Fibroblast of upper back skin (primary cell): ENCODE results near the gene DGKZ.
"Not testable (repeated sequence)": the region's sequence is repeated elsewhere in the genome, so short reads cannot be mapped to it uniquely, and the experiment has no call there.

Experiments
- DNase-seq: peaks from one replicate; pipeline ENCODE4 v3.0.0-alpha.2; 2013

DGKZ gene

GRCh38 chr11:46346886-46347636 is at the start of gene DGKZ:
TSS of gene DGKZ (plus strand) at chr11:46347463. CDS start at chr11:46347660, 197 bp downstream.
- peak; percentile 77 for DNase-seq

DNA sequence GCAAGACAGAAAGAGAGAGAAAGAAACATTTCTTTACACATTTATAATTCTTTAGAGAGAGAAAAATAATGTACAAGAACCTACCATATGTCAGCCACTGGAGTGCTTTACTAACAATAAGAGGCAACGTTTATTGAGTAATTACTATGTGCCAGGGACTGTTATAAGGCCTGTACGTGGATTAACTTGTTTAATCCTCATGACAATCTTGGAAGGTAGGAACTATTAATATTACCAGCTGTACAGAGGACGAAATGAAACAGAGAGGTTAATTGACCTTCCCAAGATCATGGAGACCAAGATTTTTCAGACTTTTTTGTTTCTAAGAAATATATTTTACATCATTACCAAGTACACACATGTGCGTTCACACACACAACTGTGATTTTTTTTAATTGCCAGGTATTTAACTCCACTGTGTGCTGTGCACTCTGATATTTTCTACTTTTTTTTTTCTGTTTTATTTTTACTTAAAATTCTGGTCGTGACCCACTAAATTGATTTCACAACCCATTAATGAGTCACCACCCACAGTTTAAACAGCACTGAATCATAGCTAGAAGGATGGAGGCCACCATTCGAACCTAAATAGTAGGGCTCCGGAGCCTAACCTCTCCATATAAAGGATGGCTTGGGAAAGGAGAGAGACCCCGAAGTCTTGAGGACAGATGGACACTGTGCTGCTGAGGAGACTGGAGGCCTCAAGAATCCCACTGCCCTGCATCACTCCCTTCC is 48.4 kb upstream of the DGKZ start:
- peak; percentile 82 for DNase-seq

- no peak for DNase-seq
Observed at GRCh38 chr11:46299451-46299961, 47.8 kb upstream of the DGKZ start.

DNA sequence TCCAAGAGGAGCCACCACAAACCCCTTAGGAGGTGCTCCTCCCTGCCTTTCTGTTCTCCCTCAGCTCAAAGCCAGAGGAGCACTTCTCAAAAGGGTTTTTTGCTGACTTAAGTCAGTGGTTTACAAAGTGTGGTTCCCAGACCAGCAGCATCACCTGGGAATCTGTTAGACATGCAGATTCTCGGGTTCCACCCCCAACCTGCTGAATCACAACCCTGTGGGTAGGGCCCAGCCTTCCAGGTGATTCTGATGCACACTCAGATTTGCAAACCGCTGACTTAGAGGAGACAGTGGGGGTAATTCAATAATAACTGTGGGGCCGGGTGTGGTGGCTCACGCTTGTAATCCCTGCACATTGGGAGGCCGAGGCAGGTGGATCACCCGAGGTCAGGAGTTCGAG is 47.0 kb upstream of the DGKZ start:
- no peak for DNase-seq

- no peak for DNase-seq
Observed at GRCh38 chr11:46302866-46303265, 44.4 kb upstream of the DGKZ start.

DNA sequence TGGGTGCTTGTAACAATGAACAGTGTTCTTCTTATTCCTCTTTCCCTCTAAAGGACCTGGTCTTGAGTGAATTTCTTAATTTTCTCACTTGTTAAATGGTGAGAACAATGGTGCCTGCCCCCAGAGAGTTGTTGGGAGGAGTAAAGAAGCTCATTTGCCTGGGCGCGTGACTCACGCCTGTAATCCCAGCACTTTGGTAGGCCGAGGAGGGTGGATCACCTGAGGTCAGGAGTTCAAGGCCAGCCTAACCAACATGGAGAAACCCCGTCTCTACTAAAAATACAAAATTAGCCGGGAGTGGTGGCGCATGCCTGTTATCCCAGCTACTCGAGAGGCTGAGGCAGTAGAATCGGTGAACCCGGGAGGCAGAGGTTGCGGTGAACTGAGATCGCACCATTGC is 43.2 kb upstream of the DGKZ start:
- DNase-seq = not testable (repeated sequence)

DNA sequence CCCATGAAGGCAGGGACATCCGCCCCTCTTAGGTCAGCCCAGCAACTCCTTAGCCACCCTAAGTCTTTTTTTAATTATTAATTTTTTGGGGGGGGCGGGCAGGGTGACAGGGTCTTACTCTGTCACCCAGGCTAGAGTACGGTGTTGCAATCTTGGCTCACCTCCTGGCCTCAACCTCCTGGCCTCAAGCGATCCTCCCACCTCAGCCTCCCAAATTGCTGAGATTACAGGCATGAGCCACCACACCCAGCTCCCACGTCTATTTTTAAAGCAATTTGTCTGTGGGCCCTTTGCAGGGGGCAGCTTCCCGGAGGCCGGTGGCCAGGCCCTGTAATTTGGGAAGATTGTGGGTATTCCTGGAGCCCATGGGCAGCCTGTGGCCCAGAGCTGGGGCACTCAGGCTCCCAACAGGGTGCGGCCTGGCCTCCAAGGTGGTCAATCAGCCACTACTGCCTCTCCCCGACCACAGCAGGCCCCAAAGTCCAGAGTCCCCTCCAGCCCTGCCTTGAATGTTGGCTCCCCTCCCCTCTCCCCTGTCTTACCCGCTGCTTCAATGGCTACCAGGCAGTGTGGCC is 42.6 kb upstream of the DGKZ start:
- no peak for DNase-seq

DNA sequence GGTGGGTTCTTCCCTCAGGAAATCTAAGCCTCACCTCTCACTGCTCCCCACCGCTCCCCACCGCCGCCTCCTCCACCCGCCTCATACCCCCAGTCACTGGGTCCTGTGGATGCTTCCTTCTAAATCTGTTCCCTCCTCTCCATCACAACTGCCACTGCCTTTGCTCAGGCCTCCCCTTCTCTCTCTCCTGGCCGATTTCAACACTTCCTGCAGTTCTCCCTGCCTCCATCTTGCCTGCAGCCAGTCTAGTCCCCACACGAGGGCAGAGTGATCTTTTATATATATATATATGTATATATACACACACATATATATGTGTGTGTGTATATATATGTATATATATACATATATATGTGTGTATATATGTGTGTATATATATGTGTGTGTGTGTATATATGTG is 42.0 kb upstream of the DGKZ start:
- peak; percentile 66 for DNase-seq

GRCh38 chr11:46306296-46306853 is 40.9 kb upstream of the DGKZ start:
- DNase-seq = no peak

DNA sequence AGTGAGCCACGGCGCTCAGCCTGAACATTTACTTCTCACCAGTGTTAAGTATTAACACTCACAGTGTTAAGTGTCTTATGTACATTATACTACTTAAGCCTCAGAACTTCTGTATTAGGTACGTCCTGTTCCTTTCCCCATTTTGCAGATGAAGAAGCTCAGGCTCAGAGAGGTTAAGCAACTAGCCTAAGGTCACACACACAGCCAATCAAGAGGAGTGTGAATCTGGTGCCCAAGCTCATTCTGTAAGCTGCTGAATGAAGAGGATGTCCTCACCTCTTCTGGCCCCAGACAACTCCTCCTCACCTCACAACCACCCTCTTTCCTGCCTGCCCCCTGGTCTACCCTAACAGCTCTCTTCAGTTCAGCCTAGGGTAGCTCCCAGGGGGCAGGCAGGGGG is 39.9 kb upstream of the DGKZ start:
- DNase-seq = no peak

- DNase-seq = no peak
Observed at GRCh38 chr11:46307785-46308341, 39.4 kb upstream of the DGKZ start.

DNA sequence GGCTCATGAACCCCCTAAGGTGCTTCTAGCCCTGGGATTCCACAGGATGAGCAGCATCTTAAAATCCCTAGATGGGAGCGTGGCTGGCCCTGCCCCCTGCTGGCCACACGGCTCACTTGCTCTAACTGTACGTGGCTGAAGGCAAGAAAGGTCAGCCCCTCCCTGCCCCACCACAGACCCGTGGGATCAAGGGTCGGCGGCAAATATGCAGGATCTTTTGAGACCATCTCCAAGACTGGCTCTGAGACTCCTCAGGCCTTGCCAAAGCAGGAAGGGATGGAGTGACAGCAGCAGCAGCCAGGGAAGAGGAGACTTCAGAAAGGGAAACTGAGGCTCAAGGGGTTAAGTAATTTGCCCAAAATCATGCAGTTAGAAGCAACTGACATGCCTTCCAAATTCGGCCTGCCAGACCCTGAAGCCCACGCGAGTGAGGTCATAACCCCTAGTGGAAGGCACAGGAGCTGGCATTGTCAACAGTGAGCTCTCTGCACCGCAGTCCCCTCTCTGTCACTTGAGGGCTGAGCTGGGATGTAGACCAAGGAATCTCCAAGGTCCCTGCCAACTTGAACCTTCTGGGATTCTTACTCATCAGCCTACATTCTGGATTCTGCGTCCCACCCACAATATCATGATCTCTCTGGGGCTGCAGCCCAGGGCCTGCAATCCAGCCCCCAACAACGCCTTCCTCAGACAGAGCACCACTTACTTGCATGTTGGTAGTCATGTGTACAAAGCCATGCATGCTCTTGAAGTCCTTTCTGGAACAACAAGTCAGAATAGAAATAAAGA is 38.4 kb upstream of the DGKZ start:
- DNase-seq = peak; percentile 59

DNA sequence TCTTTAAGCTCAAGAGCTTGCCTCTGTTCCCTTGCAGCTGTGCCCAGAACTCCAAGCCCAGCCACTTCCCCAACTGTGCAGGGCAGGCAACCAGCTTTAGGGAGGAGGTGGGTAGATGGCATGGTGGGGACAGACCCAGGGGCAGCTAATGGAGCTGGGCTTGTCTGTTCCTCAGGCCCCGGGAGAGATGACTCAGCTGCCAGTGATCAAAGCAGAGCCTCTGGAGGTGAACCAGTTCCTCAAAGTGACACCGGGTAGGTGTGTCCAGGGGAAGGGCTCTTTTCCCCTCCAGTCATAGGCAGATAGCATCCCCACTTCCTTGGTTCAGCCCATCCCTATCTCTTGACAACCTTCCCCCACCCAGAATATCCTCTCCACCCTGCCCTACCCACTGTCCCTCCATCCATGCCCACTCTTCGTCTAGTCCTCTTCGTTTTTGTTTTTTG is 37.4 kb upstream of the DGKZ start:
- no peak for DNase-seq

DNA sequence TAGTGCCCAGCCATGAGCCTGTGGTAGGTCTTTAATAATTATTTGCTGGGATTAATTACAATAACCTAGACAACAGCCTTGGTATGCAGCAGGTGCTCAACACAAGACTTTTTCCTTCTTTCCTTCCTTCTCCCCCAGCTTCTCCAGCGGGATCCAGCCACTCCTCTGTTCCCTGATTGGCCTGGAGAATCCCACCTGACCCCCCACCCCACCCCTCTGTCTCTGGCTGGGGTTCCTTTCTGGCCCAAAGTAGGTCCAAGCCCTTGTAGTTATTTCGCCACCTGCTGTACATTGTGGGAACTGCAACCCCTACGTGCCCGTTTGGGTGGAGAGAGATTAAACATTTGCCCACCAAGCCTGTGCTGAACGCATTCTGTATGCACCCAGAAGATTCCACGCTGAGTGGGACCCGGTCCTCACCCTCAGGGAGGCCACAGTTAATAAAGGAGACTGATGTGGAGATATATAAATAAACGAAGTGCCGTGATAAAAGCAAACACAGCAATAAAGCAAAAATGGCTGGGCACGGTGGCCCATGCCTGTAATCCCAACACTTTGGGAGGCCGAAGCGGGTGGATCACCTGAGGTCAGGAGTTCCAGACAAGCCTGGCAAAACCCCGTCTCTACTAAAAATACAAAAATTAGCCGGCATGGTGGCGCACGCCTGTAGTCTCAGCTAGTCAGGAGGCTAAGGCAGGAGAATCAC is 32.1 kb upstream of the DGKZ start:
- DNase-seq = peak; percentile 75

DNA sequence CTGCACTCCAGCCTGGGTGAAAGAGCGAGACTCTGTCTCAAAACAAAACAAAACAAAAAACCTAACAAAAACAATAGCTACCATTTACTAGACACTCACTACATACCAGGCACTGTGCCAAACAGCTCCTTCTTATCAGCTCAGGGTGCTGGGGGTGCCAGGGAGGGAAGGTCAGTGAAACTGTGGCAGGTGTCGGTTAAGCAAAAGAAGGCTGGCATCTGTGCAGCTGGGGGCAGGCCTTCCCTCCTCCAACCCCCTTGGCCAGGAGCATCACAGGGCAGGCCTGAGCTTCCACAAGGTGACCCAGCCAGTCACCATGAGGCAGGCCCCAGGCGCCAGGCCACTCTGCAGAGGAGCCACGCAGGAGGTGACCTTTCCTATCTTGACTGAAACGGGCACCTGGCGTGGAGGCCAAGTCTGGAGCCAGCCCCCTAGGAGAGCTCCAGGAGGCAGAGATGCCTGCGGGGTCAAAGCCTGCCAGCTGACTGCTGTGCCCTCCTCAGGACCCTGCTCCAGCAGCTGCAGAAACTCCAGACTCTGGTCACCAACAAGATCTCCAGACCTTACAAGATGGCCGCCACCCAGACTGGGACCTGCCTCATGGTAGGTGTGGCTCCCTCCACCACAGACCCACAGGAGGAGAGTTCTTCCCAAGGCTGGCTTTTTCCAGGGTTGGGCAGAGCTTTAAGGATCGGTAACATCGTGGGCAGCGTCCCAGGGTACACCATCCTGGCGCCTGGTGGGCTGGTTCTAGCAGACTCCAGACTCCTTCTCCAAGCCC is 31.3 kb upstream of the DGKZ start:
- DNase-seq = no peak

GRCh38 chr11:46319074-46319453 is 28.2 kb upstream of the DGKZ start:
- no peak for DNase-seq

DNA sequence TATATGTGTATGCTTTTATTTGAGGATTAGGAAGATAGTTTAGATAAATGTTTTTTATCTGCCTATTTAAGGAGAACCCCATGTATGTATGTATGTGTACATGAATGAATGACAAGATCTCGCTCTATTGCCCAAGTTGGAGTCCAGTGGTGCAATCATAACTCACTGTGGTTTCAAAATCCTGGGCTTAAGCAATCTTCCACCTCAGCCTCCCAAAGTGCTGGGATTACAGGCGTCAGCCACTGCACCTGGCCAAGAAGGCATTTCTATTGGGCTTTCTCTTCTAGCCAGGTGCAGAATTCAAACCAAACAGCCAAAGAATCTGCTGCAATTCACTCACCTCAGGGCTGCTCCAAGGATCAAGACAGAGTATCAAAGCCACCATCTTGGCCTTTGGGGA is 25.5 kb upstream of the DGKZ start:
- no peak for DNase-seq

- peak; percentile 46 for DNase-seq
Observed at GRCh38 chr11:46322759-46323158, 24.5 kb upstream of the DGKZ start.

GRCh38 chr11:46326813-46327416 is 20.3 kb upstream of the DGKZ start:
- DNase-seq = no peak

GRCh38 chr11:46327829-46328228 is 19.4 kb upstream of the DGKZ start:
- DNase-seq = no peak
